Mucosa of descending colon (tissue), 3 donors: ENCODE measurements around the gene CFAP77. TPM values are rescaled to one million over a fixed set of nuclear protein-coding genes. Genes with fewer than 3 reads are reported as not detected.

Source experiments
- ATAC-seq: fragments of 200-7000 bp; cut with Tn5 transposase; one replicate; pipeline ENCODE4 v1.9.1; 2020; ENCODE audit warnings: mild to moderate bottlenecking, moderate library complexity
- DNase-seq, 3 donors: peaks; one replicate each; pipeline ENCODE4 v3.0.0-alpha.2; 2020
- H3K36me3 ChIP-seq: fragments of 200-600 bp; one replicate; pipeline ENCODE4 v1.8.0; 2021; ENCODE audit warnings: low read depth, mild to moderate bottlenecking
- H3K4me1 ChIP-seq: fragments of 200-600 bp; one replicate; pipeline ENCODE4 v1.8.0; 2021; ENCODE audit warnings: low read depth, mild to moderate bottlenecking
- H3K4me3 ChIP-seq: fragments of 200-600 bp; one replicate; pipeline ENCODE4 v1.8.0; 2021; ENCODE audit warnings: mild to moderate bottlenecking
- H3K9me3 ChIP-seq: fragments of 200-600 bp; one replicate; pipeline ENCODE4 v1.8.0; 2021; ENCODE audit warnings: mild to moderate bottlenecking
- CTCF ChIP-seq: fragments of 200-600 bp; IDR thresholded peaks from one replicate; pipeline ENCODE4 v1.8.0; 2022; ENCODE audit warnings: antibody characterized with exemption, mild to moderate bottlenecking
- intact Hi-C, 2 donors: fragments of 100-400 bp; cut with DNase I in 1 of 2; cut with micrococcal nuclease in 1 of 2; formaldehyde crosslinking; loops; one replicate each; pipeline versions ENCODE4 v1.11.0 to v1.11.1; 2022; cut with DNase I, micrococcal nuclease
- total RNA-seq, 3 donors: library from RNA; stranded (reverse); fragmentation: NEBNext Ultra II Directional in 2 of 3; extraction: Animal tissue kit (Norgen Biotek cat#: 25700) in 2 of 3; gene quantifications; one replicate each; pipeline versions ENCODE4 v1.2.1 to v1.2.4, GENCODE V29; 2021 to 2023
- donor health status: DM: no; HTN: no; CAD: no; lungs with moderate emphysema.
- donor health status: DM: no; HTN: no; CAD: no.
- donor health status: DM: no; HTN: yes; CAD: no.

CFAP77 gene
- total RNA-seq, 3 donors from 2014 or later = not detected

GRCh38 chr9:132543251-132543650 is 133.2 kb downstream of the CFAP77 start:
- no peaks in the 10 kb centered on the region for H3K36me3 ChIP-seq
- intact Hi-C loops = no loop called here
- ATAC-seq (no peak), DNase-seq (peak in 1 of 3 donors; percentile 32)
- H3K9me3 ChIP-seq = no peaks in the 10 kb centered on the region
- peaks cover 6% of the 10 kb centered on the region for H3K4me1 ChIP-seq
- H3K4me3 ChIP-seq = no peak overlapping the region
- no peak for TF ChIP-seq CTCF

GRCh38 chr9:132543960-132544359 is 133.9 kb downstream of the CFAP77 start:
- no peak for ATAC-seq
- TF ChIP-seq CTCF = no peak
- no peak for DNase-seq
- intact Hi-C loops = no loop called here
- no peak overlapping the region for H3K4me3 ChIP-seq
- no peaks in the 10 kb centered on the region for H3K9me3 ChIP-seq
- H3K4me1 ChIP-seq = peaks cover 1% of the 10 kb centered on the region
- no peaks in the 10 kb centered on the region for H3K36me3 ChIP-seq

GRCh38 chr9:132545578-132545977 is 135.6 kb downstream of the CFAP77 start:
- DNase-seq (peak in 1 of 3 donors; percentile 19), ATAC-seq (no peak)

GRCh38 chr9:132546148-132547051 is 136.4 kb downstream of the CFAP77 start:
- H3K4me3 ChIP-seq = no peak overlapping the region

More at GRCh38 chr9:132545578-132545977, 135.6 kb downstream of the CFAP77 start:
- intact Hi-C loops = no loop called here
- no peak for TF ChIP-seq CTCF
- H3K4me3 ChIP-seq = no peak overlapping the region
- no peaks in the 10 kb centered on the region for H3K4me1 ChIP-seq
- H3K36me3 ChIP-seq = no peaks in the 10 kb centered on the region
- H3K9me3 ChIP-seq = no peaks in the 10 kb centered on the region

GRCh38 chr9:132547052-132547431 is 137.0 kb downstream of the CFAP77 start:
- Histone ChIP-seq H3K4me1 (no peaks in the 10 kb centered on the region), H3K36me3 (no peaks in the 10 kb centered on the region), H3K4me3 (no peak overlapping the region), H3K9me3 (no peaks in the 10 kb centered on the region)
- no peak for DNase-seq
- intact Hi-C loops = no loop called here
- ATAC-seq = peak; percentile 64
- TF ChIP-seq CTCF = no peak

More at GRCh38 chr9:132546148-132547051, 136.4 kb downstream of the CFAP77 start:
- Histone ChIP-seq H3K4me1 (no peaks in the 10 kb centered on the region), H3K9me3 (no peaks in the 10 kb centered on the region), H3K36me3 (no peaks in the 10 kb centered on the region)
- peak; percentile 21 to 44 (median 40) for DNase-seq
- intact Hi-C loops = no loop called here
- ATAC-seq = peak; percentile 44
- no peak for TF ChIP-seq CTCF
